AML-193 (cell line): ENCODE measurements around the gene ZNF816.
"Not testable (repeated sequence)": the region's sequence is repeated elsewhere in the genome, so short reads cannot be mapped to it uniquely, and the experiment has no call there.

Experiments
- DNase-seq, 2 experiments: peaks; one replicate each; lab custom pipeline; 2025; lab: John Stamatoyannopoulos, UW

ZNF816 gene

GRCh38 chr19:52962394-52963246 is at the start of gene ZNF816:
Gene ZNF816, minus strand, starts transcription at chr19:52962881. Its CDS starts 6,792 bp downstream, at chr19:52956089.
- DNase-seq: peak; percentile 90 to 91

DNA sequence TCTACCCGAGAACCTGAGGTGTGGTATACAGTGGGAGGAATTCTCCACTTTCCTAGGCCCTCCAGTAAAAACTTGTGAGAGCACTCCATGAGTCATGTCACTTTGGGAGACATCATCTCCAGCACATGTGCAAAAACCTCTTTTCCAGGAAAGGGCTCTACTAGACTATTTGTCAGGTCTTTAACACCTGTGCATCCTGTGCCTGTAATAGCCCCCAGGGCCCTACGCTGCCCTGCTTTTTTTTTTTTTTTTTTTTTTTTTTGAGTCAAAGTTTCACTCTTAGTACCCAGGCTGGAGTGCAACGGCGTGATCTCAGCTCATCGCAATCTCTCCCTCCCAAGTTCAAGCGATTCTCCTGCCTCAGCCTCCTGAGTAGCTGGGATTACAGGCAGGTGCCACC is 49.3 kb upstream of the ZNF816 start:
- no peak for DNase-seq

- no peak for DNase-seq
Measured at GRCh38 chr19:53010494-53010893, 47.8 kb upstream of the ZNF816 start.

DNA sequence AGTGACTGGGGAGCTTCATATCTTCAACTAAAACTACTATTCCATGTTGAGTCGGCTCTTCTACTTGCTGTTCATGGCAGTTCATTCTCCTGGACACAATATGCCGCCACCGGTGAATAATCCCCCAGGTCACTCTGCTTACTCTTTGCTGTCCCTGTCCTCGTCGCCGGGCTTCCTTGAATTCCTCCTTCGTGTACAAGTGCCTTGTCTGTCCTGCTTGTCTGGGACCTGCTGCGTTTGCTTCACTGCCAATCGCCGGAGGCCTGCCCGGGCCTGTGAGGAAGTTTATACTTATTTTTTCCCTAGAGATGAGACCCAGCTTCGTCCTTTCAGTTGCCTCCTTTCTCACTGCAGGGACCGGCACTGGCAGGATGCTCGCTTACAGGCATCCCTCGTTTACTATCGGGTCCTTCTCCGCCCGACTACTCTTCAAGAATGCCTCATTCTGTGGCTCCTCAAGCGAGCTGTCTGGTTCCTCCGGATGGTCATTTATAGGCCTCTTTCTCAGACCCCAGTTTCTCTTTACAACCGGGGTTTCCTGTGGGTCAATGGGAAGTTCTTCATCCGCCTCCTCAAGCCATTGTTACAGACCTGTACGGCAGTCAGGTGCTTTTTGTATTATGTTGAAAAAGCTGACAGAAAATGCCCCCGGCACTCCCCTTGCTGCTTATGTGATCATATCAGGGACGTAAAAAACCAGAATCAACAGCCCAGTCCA is 45.5 kb upstream of the ZNF816 start:
- no peak for DNase-seq

DNA sequence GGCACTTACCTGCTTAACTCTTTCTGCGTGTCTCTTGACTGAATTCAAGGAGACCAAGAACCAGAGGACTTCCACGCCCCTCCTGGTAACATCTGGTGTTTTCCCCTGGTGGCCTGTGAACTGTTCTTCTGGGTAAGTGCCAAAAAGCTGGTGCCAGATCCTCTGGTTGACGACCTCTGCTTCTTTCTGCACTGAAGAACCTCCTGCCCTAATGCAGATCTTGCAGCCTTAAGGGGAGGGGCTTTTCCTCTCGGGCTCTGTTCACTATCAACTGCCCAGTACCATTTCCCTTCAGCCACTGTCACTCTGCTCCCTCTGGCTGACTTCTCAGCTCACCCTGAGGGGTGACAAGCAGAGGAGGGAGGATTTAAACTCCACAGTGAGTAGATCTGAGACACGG is 44.9 kb upstream of the ZNF816 start:
- no peak for DNase-seq

GRCh38 chr19:53007200-53007599 is 44.5 kb upstream of the ZNF816 start:
- DNase-seq: no peak

DNA sequence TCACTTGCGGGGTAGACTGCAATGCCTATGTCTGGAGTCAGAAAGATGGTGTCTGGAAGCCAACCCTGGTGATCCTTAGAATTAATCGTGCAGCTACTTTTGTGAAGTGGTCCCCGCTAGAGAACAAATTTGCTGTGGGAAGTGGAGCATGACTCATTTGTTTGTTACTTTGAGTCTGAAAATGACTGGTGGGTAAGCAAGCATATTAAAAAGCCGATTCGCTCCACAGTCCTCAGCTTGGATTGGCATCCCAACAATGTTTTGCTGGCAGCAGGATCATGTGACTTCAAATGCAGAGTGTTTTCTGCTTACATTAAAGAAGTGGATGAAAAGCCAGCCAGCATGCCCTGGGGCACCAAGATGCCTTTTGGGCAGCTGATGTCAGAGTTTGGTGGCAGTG is 41.6 kb upstream of the ZNF816 start:
- no peak for DNase-seq

DNA sequence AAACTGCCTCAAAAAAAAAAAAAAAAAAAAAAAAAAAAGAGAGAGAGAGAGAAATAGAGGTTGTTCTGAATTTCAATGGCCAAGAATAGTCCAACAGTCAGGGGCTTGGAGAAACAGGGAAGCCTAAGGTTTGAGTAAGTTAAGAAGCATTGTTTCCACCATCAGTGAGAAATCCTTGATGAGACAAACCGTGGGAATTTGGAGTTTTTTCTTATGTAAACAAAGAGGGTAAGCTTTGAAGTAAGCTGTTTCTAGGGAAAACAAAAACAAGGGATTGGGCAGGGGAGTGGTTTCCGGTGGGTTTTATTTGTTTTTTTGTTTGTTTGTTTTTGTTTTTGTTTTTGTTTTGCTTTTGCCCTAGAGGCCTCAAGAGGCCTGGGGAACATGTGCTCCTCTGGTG is 39.8 kb upstream of the ZNF816 start:
- no peak for DNase-seq

GRCh38 chr19:52997975-52998374 is 35.3 kb upstream of the ZNF816 start:
- no peak for DNase-seq

GRCh38 chr19:52995711-52996110 is 33.0 kb upstream of the ZNF816 start:
- no peak for DNase-seq

DNA sequence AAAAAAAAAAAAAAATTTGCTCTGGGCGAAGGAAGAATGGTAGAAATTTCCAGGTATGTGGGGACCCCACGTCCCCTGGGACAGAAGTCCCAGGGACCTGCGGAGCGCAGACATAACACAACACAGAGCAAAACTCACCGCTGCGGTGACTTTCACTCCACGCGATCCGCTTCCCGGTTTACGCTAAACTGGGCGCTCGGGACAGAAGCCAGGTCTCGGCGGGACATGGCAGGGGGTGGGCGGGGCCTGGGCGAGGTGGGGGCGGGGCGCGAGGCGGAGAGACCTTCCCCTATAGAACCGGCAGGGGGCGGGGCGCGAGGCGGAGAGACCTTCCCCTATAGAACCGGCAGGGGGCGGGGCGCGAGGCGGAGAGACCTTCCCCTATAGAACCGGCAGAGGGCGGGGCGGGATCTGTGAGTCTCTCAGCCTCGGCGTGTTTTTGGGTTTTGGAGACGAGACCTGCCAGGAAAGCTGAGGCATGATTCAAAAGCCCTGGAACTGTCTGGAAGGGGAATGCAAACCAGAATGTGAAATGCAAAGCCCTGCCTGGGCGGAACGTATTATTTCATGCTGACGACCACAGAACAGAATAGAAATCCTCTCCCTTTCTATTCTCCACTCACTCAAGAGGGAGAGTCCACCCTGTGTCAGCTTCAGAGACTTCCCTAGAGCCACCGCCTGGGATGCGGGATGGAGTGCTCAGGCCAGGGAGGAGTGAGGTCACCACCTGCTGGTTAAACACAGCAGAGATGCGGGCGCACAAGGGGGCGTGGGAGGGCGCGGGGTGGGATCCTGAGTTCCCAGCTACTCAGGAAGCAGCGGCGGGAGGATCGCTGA is 30.9 kb upstream of the ZNF816 start:
- peak; percentile 63 to 68 for DNase-seq

DNA sequence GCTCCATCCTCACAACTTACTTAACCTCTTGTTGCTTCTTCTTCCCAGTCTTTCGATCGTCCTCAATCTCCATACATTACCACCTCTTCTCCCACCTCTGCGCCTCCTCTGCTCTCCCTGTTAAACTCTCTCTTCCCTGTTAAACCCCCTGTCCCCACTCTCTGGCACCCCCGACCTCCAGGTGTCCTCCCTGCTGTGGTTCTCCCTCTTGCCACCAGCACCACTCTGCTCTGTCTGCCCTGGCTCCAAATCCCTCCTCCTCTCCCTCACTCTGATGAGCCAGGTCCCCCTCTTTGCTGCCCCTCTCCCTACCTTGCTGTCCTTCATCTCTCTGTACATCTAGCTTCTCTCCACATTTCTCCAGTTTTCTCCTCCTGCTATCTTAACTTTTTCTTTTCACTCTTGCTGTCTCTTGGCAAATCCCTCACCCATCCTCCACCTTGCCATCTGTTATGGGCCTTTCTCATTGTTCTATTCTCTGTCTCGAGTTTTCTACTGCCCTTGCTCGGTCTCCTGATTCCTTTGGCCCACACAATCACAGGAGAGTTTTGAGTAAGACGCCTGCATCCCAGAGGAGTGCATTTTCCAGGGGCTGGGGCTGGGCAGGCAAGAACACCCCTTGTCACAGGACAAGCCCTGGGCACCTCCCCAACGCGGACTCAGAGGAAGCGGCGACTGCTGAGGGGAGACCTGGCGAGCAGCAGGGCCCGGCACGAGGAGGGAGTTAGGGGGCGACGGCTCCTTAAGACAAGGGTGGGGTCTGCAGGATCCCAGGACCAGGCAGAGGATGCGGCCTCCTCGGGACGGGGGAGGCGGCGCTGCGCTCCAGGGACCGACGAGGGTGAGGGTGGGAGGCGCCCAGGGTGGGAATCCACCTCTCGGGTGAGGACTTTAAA is 29.7 kb upstream of the ZNF816 start:
- no peak for DNase-seq

DNA sequence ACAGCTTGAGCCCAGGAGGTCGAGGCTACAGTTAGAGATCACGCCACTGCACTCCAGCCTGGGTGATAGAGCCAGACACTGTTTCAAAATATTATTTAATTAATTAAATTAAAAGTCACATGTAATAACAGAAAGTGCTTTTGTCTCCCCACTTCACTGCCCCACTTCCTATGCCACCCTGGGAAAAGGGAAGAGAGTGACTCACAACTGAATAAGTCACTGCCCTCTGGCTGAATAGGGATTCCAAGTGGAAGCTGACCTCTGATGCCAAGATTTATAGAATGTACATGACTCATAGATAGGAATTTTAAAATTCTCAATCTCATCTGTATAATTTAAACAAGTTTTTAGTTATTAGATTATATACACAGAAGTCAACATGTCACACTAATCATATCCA is 28.8 kb upstream of the ZNF816 start:
- no peak for DNase-seq

DNA sequence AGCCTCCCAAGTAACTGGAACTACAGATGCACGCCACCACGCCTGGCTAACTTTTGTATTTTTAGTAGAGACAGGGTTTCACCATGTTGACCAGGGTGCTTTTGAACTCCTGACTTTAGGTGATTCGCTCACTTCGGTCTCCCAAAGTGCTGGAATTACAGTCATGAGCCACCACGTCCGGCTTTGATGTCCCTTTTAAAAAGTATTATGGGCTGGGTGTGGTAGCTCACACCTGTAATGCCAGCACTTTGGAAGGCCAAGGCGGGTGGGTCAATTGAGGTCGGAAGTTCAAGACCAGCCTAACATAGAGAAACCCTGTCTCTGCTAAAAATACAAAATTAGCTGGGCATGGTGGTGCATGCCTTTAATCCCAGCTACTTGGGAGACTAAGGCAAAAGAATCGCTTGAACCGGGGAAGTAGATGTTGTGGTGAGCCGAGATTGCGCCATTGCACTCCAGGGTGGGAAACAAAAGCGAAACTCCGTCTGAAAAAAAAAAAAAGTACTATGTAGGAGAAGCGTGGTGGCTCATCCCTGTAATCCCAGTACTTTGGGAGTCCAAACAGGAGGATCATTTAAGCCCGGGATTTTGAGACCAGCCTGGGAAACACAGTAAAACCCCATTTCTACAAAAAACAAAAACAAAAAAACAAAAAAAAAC is 28.2 kb upstream of the ZNF816 start:
- no peak for DNase-seq

DNA sequence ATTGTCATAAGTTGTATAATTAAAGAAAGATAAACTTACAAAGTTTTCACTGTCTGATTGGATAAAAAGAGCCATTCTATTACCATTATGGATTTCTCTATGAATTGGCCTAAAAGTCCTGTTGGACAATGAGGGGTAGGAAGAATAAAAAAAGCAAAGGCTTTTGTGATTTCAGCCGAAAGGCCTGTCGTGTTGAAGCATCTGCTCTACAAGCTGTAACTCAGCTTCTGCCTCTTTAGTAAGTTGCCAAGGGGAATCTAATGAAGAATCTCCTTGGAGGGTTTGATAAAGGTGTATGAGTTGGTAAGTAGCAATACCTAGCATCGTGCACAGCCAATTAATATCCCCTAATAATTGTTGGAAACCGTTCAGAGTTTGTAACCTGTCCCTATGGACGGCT is 25.8 kb upstream of the ZNF816 start:
- DNase-seq: no peak

GRCh38 chr19:52987221-52987620 is 24.5 kb upstream of the ZNF816 start:
- DNase-seq: no peak

DNA sequence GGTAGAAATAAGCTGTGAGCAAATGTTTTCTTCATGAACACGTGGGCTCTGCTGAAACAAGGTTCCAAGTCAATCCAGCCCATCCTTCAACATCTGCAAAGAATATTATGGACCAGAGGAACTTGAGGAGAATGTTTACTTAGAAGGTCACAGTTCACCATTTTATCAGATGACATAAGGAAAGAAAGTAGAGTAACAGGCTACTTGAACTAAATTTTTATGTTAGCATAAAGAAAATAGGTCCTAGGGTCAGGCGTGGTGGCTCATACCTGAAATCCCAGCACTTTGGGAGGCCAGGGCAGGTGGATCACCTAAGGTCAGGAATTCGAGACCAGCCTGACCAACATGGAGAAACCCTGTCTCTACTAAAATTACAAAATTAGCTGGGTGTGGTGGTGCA is 20.5 kb upstream of the ZNF816 start:
- DNase-seq: not testable (repeated sequence)

GRCh38 chr19:52981329-52981728 is 18.6 kb upstream of the ZNF816 start:
- DNase-seq: no peak

- no peak for DNase-seq
Measured at GRCh38 chr19:52967772-52968171, 5.1 kb upstream of the ZNF816 start.

GRCh38 chr19:52963247-52963618 is 552 bp upstream of the ZNF816 start:
- DNase-seq: no peak

GRCh38 chr19:52961981-52962380 is 700 bp downstream of the ZNF816 start:
- DNase-seq: no peak
